Anterior cingulate cortex (tissue), 58 donors: Measurements from ENCODE around the gene VPS18.

Source experiments
- DNase-seq, 58 donors: peaks; one replicate each; lab custom pipeline; 2025; lab: John Stamatoyannopoulos, UW

Gene VPS18

GRCh38 chr15:40869686-40870085 lies 24.6 kb upstream of the VPS18 start:
- no peak for DNase-seq

DNA sequence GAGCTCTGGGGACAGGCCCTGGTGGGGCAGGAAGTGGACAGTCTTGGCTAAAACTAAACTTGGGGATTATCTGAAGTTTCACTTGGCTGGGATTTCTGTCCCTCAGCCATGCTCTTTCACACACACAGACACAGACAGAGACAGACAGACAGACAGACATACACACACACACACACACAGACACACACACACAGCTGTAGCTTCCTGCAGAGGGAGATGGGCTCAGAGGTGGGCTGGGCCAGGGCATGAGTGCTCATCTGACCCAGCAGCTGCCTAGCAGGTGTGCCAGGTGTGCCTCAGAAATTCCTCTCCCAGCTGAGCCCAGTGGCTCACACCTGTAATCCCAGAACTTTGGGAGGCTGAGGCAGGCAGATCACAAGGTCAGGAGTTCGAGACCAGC lies 23.5 kb upstream of the VPS18 start:
- DNase-seq = no peak

DNA sequence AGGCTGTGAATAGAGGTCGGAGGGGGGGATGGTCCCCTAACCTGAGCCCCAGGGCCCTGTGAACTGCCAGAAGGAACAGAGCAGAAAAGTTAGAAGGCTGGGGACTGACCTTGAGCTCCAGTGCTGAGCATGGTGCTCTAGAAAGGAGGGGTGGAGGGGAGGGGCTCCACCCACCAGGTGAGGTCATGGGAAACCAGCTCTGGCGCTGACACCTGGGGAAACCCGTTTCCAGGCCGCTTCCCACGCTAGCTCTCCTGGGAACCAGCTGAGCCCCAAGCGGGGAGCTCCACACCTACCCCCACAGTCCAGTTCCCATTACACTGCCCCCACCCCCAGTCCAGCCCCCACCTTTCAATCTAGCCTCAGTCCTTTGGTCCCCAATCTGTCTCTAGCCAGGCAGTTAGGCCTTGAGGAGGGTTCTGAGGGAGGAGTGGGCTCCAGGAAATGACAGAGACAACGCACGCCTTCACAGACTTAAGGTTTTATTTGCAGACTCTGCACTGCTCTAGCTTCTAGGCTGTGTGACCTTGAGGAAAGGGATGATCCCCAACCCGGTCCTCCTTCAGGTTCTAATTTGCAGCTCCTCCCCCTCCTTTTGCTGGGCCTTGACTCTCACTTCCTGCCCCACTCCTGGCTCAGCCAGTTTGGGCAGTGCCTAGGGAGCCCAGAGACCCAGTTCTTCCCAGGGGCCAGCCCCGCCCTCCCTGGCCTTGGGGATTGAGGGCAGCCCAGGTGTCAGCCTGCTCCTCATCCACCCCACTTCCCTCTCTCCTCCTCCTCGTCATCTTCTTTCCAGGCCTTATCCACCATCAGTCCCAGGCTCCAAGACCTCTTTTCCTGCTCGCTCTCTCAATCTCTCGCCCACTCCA lies 22.3 kb upstream of the VPS18 start:
- no peak for DNase-seq

GRCh38 chr15:40872791-40873693 lies 21.2 kb upstream of the VPS18 start:
- peak in 1 of 58 donors; percentile 29 for DNase-seq

- peak in 39 of 58 donors; percentile 2 to 73 (median 20) for DNase-seq
These were observed 20.3 kb upstream of the VPS18 start, which contains the start of gene RHOV for GRCh38 chr15:40873694-40874561. Gene RHOV, minus strand, starts transcription at chr15:40874234. Its CDS starts 95 bp downstream, at chr15:40874139.

DNA sequence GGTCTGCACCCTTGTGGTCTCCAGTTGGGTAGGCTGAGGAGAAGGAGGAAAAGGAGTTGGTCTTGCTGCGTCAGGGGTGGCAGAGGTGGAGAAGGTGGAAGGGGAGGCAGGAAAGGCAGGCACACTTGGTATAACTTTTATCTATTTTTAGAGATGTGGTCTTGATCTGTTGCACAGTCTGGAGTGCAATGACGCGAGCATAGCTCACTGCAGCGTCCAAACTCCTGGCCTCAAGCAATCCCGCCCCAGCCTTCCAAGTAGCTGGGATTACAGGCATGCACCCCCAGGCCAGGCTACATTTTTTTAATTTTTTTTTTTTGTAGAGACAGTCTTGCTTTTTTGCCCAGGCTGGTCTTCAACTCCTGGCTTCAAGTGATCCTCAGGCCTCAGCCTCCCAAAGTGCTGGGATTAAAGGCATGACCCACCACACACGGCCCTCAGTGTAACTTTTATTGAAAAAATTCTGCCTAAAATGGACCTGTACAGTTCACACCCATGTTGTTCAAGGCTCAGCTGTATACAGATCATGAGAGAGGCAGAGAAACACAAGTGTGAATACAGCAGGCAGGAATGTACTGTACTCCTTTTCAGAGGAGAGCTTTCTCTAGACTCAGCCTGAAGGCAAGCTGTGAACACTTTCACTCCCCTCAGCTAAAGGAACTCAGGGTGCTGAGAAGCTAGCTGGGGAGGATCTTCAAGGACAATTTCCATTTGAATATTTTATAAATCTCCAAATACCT lies 18.1 kb upstream of the VPS18 start:
- DNase-seq = no peak

DNA sequence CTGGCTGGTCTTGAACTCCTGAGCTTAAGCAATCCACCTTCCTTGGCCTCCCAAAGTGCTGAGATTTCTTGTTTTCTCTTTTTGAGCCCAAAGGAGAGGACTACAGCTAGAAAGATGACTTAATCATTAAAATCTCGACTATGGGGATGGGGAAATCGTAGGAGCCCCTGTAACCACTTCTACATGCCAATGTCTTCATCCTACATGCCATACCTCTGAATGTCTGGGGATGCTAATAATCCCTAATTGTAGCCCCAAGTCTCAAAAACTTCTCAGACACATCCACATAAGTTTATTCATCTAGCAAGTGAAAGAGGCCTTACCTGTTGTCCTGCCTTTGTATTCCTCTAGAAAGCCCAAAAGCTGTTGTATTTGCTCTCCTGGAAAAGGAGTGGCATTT lies 16.6 kb upstream of the VPS18 start:
- DNase-seq = no peak

DNA sequence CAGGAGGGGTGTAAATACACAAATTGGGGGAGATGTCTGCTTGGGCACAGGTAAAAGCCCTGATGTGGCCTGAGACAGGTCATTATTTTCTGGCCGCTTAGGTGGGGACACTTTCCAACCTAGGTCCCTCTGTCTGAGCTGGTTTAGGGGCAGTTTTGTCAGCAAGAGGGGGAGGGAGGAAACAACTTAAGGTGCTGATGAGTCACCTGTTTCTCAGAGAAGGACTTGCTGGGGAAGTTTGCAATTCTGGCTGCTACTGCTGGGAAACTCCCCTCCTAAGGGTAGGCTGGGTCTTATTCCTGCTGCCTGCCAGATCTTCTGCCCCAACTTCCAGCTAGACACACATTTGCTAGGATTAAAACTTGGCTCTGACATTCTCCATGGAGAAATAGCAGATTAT lies 15.5 kb upstream of the VPS18 start:
- no peak for DNase-seq

DNA sequence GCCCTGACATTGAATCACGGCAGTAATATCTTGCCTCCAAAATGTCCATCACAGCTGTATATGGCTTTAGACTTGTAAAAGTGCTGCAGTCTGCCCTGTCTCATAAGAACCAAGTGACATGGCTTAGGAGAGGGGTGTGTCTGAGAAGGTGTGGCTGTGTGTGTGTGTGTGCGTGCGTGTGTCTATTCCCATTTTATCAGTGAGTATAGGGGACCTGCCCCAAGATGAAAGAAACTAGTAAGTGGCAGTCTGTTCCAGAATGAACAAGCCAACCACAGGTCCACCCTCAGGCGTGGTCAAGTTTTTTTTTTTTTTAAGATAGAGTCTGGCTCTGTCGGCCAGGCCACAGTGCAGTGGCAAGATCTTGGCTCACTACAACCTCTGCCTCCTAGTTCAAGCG lies 14.6 kb upstream of the VPS18 start:
- no peak for DNase-seq

GRCh38 chr15:40881351-40881750 lies 12.9 kb upstream of the VPS18 start:
- DNase-seq = no peak

DNA sequence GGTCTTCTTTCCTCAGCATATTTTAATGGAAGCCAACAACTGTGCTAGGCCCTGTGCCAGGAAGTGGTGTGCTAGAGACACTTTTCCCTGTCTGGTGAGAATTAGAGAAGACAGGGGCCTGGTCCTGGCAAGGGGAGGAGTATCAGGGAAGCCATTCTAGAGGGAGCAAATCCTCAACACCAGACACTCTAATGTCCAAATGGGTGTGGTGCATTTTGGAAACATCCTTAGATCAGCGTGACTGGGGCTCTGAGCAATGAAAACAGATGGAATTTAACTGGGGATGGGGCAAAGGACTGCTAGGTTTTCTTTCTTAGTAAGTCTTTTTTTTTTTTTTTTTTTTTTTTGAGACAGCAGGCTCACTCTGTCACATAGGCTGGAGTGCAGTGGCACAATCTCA lies 7.7 kb upstream of the VPS18 start:
- DNase-seq = no peak

DNA sequence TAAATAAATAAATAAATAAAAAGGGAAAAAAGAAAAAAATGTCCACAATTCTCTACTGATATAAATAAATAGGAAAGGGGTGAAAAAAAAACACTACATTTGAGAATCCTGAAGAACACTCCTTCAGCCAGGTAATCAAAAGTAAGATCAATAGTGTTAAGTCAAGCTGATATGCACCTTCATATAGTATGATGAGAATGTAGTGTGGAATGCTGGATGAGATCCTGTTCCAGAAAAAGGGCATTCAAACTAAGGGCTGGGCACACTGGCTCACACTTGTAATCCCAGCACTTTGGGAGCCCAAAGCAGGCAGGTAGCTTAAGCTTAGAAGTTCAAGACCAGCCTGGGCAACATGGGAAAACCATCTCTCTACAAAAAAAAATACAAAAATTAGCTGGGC lies 5.1 kb upstream of the VPS18 start:
- DNase-seq = no peak

- DNase-seq = no peak
These were observed 3.1 kb upstream of the VPS18 start for GRCh38 chr15:40891138-40891537.

DNA sequence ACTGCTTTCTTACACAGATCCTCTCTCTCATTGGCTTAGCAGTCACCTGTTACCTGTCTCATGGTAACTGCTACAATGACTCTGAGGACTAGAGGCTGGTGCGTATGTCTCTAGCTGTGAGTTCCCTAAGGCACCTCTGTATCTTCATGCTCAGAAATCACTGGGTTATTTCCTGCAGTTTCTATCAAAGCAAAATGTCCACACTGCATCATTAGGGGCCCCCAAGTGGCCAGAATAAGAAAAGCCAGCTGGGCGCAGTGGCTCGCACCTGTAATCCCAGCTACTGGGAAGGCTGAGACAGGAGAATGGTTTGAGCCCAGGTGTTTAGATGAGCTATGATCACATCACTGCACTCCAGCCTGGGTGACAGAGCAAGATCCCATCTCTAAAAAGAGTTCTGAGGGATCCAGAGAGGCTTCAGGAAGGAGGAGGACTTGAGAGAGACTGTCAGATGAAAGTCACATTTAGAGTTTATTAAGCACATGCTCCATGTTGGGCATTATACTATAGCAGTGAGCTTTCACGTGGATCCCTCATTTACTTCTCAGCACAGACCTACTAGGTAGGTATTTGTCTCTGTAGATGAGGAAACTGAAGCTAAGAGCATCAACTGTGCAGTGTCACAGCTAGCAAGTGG lies 2.3 kb upstream of the VPS18 start:
- peak in 26 of 58 donors; percentile 4 to 54 (median 12) for DNase-seq

DNA sequence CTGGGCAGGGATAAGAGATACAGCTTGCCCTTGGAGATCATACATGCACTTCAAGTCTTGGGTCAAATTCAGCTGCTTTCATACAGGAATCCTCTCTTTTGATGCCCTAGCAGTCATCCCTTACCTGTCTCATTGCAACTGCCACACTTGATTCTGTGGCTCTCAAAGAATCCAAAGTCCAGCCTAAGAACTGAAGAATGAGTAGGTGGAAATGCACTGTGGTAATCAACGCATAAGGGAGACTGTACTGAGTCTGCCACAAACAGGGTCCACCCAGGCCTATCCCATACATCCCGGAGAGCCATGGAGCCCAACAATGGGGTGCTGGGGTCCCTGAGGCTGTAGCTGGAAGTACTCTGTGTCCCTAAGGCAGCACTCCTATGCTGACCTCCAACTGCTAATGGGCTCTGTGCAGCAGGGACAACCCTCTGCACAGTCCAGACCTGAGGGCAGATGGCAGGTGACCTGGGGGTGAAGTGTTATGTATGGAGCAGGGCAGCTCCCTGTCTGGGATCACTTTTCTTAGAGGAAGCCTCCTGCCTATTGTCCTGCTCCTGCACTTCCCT lies 1.7 kb upstream of the VPS18 start:
- DNase-seq = no peak

DNA sequence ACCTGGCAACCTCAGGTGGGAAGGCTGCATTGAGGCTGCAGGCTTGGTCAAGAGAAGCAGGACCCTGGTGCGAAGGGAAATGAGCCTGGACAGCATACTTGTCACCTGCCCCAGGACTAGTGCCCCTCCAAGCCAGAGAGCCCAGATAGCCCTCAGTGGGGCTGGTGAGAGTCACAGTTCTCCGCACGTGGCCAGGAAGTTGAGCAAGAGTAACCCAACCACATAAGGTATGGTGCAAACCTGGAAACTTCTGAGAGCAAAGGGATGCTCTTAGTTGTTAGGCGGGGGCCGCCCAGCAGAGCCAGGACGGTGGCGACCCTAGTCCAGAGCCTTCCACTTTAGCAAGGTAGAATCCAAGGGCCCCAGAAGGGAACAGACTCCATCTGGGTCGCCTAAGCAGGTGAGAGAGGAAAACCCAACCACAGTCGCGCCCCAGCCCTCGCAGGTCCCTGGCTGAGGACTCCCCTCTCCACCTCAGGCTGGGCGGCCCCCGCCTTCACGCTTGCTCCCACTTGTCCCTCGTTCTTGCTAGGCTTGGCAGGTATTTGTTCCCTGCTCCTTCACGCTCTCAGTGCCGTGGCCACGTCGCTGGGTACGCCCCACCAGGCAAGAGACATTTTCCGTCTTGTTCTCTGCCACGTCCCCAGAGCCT lies 1.1 kb upstream of the VPS18 start:
- DNase-seq = peak in 2 of 58 donors; percentile 23 to 45

GRCh38 chr15:40894681-40895448 lies 615 bp downstream of the VPS18 start:
- DNase-seq = peak in 23 of 58 donors; percentile 24 to 63 (median 47)
